Erythroblast (primary cell): Measurements from ENCODE around the gene PAPSS1.

Source experiments
- GATA1 ChIP-seq: IDR thresholded peaks from 2 replicates; pipeline ENCODE4 v1.6.1; 2011; ENCODE audit warnings: low read depth, mild to moderate bottlenecking, control low read depth, low read length, moderate library complexity
- POLR2A ChIP-seq: IDR thresholded peaks from 2 replicates; pipeline ENCODE4 v1.6.1; 2011; ENCODE audit warnings: mild to moderate bottlenecking, low read length

- TF ChIP-seq POLR2A (no peak), GATA1 (no peak)
Observed at GRCh38 chr4:107658400-107659336, 61.4 kb downstream of the PAPSS1 start.
